Ishikawa (cell line): ENCODE measurements around the gene SRGAP1.

ENCODE experiments used
- CEBPB ChIP-seq: IDR thresholded peaks from 2 replicates; pipeline ENCODE4 v1.6.1; 2012
- EGR1 ChIP-seq: IDR thresholded peaks from 2 replicates; pipeline ENCODE4 v1.6.1; 2012
- EP300 ChIP-seq: IDR thresholded peaks from 2 replicates; pipeline ENCODE4 v1.6.1; 2012; ENCODE audit warnings: borderline replicate concordance
- FOXM1 ChIP-seq: IDR thresholded peaks from 2 replicates; pipeline ENCODE4 v1.6.1; 2012; ENCODE audit warnings: low read depth, borderline replicate concordance
- MAX ChIP-seq: IDR thresholded peaks from 2 replicates; pipeline ENCODE4 v1.6.1; 2012
- RAD21 ChIP-seq: IDR thresholded peaks from 2 replicates; pipeline ENCODE4 v1.6.1; 2012; ENCODE audit warnings: low read depth
- USF1 ChIP-seq: IDR thresholded peaks from 2 replicates; pipeline ENCODE4 v1.6.1; 2012
- YY1 ChIP-seq: IDR thresholded peaks from 2 replicates; pipeline ENCODE4 v1.6.1; 2012; ENCODE audit warnings: low read depth

GRCh38 chr12:64107776-64108175, 263.3 kb downstream of the SRGAP1 start:
- no peak for TF ChIP-seq EGR1
- no peak for TF ChIP-seq RAD21
- TF ChIP-seq YY1: no peak
- TF ChIP-seq MAX: no peak
- no peak for TF ChIP-seq CEBPB
- TF ChIP-seq FOXM1: no peak
- TF ChIP-seq EP300: no peak
- TF ChIP-seq USF1: no peak
